BE2C (cell line): Measurements from ENCODE around the gene KLF16.
"Not testable (repeated sequence)": the region's sequence is repeated elsewhere in the genome, so short reads cannot be mapped to it uniquely, and the experiment has no call there.

Experiments
- DNase-seq: peaks from one replicate; pipeline ENCODE4 v3.0.0-alpha.2; 2020
- H3K27me3 ChIP-seq: fragments of 250-450 bp; sonication (Bioruptor Pico); 2 replicates; pipeline ENCODE4 v1.5.1; 2020; ENCODE audit warnings: mild to moderate bottlenecking
- H3K36me3 ChIP-seq: fragments of 250-450 bp; sonication (Bioruptor Pico); 2 replicates; pipeline ENCODE4 v1.5.1; 2020; ENCODE audit warnings: mild to moderate bottlenecking
- H3K4me1 ChIP-seq: fragments of 250-450 bp; sonication (Bioruptor Pico); 2 replicates; pipeline ENCODE4 v1.5.1; 2020
- H3K4me3 ChIP-seq: 2 replicates; pipeline ENCODE4 v1.5.1; 2011; ENCODE audit warnings: low read depth, low read length
- H3K9me3 ChIP-seq: fragments of 250-450 bp; sonication (Bioruptor Pico); 2 replicates; pipeline ENCODE4 v1.5.1; 2020
- CTCF ChIP-seq: IDR thresholded peaks from 2 replicates; pipeline ENCODE4 v1.5.1; 2012; ENCODE audit warnings: mild to moderate bottlenecking, low read depth, low read length

KLF16 gene

GRCh38 chr19:1882786-1883692 is 19.7 kb upstream of the KLF16 start:
- Histone ChIP-seq H3K27me3 (no peaks in the 10 kb centered on the region), H3K9me3 (no peaks in the 10 kb centered on the region), H3K36me3 (no peaks in the 10 kb centered on the region; the same call in 1 of the 2 replicates), H3K4me3 (peak overlapping the region; percentile 89; the same call in 1 of the 2 replicates), H3K4me1 (no peaks in the 10 kb centered on the region)
- no peak for TF ChIP-seq CTCF
- DNase-seq, result no peak

- Histone ChIP-seq H3K36me3 (no peaks in the 10 kb centered on the region; the same call in 1 of the 2 replicates), H3K9me3 (no peaks in the 10 kb centered on the region), H3K4me3 (no peak overlapping the region), H3K27me3 (no peaks in the 10 kb centered on the region), H3K4me1 (no peaks in the 10 kb centered on the region)
- no peak for TF ChIP-seq CTCF
- no peak for DNase-seq
These were observed 18.9 kb upstream of the KLF16 start for GRCh38 chr19:1882089-1882785.

- H3K4me3 ChIP-seq, H3K36me3 ChIP-seq, DNase-seq, H3K27me3 ChIP-seq, H3K4me1 ChIP-seq, H3K9me3 ChIP-seq: not testable (repeated sequence)
These were observed 18.2 kb upstream of the KLF16 start for GRCh38 chr19:1881393-1882088.

- Histone ChIP-seq H3K4me3 (no peak overlapping the region), H3K27me3 (no peaks in the 10 kb centered on the region), H3K9me3 (no peaks in the 10 kb centered on the region), H3K4me1 (no peaks in the 10 kb centered on the region), H3K36me3 (no peaks in the 10 kb centered on the region; the same call in 1 of the 2 replicates)
- no peak for DNase-seq
- no peak for TF ChIP-seq CTCF
These were observed 17.4 kb upstream of the KLF16 start for GRCh38 chr19:1880611-1881392.

- not testable (repeated sequence) for H3K27me3 ChIP-seq, H3K9me3 ChIP-seq, H3K36me3 ChIP-seq, H3K4me1 ChIP-seq, H3K4me3 ChIP-seq, DNase-seq
These were observed 16.6 kb upstream of the KLF16 start for GRCh38 chr19:1879982-1880381.

- not testable (repeated sequence) for H3K9me3 ChIP-seq, DNase-seq, H3K4me3 ChIP-seq, H3K36me3 ChIP-seq, H3K27me3 ChIP-seq, H3K4me1 ChIP-seq
These were observed 15.2 kb upstream of the KLF16 start for GRCh38 chr19:1878583-1878982.

GRCh38 chr19:1877280-1877660 is 13.9 kb upstream of the KLF16 start:
- not testable (repeated sequence) for H3K27me3 ChIP-seq, H3K9me3 ChIP-seq, H3K4me1 ChIP-seq, H3K4me3 ChIP-seq, DNase-seq
- peaks cover 16% of the 10 kb centered on the region for H3K36me3 ChIP-seq
